HCEC 1CT (cell line): ENCODE measurements around the gene UMODL1.
"Not testable (repeated sequence)": the region's sequence is repeated elsewhere in the genome, so short reads cannot be mapped to it uniquely, and the experiment has no call there.

Source experiments
- DNase-seq: peaks from one replicate; pipeline ENCODE4 v3.0.0-alpha.2; 2017

The UMODL1 gene

GRCh38 chr21:42171091-42172053, 100.3 kb downstream of the UMODL1 start:
- no peak for DNase-seq

DNA sequence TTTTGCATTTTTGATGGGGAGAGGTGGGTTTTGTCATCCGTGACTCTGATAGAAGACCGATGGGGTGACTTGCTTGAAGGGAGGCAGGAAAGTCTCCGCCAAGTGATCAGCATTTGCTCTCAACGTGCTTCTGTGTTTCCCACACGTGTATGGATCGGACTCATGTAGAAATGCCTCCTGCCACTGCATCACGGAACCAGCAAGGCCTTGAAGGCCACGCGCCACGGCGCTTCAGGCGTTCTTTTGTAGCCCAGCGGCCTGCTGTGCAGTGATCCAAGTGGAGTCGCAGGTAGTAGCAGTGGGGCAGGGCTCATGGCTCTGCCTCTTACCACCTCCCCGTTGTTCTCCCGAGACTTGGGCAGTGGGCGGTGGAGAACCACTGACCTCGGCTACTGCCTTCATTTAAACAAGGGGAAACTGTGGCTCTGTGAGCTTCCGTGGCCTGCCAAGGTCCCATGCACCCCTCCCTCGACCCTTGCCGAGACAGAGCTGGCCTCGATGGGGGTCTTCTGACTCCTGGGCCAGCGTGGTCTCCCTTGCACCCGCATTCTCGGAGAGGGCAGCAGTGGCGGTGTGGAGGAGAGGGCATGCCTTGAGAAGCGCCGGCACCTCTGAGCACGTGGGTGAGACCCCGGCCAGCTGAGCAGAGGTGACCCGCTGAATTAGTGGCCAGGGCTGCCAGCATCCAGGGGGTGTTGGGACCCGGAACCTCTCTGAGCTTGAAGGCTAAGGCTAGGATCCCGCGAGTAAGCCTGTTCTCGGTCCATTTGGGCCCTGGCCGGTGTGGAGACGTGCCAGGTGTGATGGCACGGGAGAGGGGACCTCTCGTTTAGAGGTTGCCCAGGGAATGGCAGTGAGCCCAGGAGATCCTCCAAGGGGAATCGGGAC, 101.7 kb downstream of the UMODL1 start:
- DNase-seq: no peak

DNA sequence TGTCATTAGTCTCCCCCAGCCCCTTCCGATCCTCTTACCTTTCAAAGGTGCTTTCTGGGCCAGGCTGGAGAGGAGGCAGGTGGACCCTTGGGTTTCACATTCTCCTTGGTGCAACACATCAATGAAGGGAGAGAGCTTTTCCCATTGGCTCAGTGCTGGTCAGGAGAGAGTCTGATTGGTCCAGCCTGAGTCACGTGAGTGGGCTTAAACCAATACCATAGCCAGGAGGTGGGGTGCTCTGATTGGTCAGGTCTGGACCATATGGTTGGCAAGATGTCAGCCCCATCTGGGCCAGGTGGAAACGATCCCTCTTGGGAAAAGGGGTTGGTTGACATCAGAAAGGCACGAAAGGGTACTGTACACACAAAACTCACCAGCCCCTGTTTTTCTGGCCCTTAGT, 103.1 kb downstream of the UMODL1 start:
- DNase-seq: no peak

- DNase-seq: no peak
Observed at GRCh38 chr21:42175110-42175710, 104.1 kb downstream of the UMODL1 start.

DNA sequence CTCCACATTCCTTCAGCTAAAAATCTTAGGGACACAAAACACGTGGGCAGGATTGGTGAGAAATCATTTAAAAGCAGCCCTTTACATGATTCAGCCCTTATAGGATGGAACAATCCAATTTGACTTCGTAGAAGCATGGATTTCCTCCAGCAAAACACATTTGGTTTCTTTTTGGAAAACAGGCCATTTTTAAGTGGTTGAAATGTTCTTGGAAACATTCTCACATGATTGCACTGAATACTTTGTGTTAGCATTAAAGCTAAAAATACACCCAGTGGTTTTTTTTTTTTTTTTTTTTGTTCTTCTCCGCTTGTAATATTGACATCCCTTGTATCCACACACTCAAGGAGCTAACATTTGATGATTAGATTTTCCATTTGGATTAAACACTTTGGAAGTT, 105.7 kb downstream of the UMODL1 start:
- no peak for DNase-seq

GRCh38 chr21:42179316-42179715, 108.2 kb downstream of the UMODL1 start:
- DNase-seq: no peak

DNA sequence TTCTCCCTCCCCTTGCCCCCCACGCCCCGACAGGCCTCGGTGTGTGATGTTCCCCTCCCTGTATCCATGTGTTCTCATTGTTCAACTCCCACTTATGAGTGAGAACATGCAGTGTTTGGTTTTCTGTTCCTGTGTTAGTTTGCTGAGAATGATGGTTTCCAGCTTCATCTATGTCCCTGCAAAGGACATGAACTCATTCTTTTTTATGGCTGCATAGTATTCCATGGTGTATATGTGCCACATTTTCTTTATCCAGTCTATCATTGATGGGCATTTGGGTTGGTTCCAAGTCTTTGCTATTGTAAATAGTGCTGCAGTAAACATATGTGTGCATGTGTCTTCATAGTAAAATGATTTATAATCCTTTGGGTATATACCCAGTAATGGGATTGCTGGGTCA, 108.9 kb downstream of the UMODL1 start:
- not testable (repeated sequence) for DNase-seq

DNA sequence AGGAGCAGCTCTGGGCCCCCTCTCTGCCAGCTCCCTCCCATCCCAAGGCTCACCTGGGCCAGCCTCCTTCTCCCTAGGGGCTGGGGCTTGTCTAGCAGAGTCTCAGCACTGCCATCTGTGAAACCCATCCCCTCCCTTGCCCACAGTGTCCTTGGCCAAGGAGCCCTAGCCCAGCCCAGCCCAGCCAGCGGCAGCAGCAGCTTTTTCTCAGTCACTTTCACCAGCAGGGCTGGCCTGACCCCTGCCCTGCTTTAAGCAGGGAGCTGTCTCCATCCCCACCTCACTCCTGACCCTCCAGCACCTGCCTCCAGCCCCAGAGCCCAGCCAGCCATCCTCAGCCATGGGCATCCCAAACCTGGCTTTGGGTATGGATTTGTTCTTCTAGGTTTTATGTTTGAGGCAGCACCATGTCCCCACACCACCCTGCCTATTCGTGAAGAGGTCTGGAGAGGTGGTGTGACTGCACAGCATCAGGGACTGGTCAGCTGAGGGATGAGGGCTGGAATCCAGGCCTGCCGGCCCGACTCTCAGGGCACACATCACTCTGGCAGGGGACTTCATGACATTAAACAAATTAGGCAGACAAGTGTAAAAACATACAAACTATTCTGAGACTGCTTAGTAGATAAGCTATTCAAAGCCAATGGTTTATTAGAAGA, 111.7 kb downstream of the UMODL1 start:
- DNase-seq: no peak

DNA sequence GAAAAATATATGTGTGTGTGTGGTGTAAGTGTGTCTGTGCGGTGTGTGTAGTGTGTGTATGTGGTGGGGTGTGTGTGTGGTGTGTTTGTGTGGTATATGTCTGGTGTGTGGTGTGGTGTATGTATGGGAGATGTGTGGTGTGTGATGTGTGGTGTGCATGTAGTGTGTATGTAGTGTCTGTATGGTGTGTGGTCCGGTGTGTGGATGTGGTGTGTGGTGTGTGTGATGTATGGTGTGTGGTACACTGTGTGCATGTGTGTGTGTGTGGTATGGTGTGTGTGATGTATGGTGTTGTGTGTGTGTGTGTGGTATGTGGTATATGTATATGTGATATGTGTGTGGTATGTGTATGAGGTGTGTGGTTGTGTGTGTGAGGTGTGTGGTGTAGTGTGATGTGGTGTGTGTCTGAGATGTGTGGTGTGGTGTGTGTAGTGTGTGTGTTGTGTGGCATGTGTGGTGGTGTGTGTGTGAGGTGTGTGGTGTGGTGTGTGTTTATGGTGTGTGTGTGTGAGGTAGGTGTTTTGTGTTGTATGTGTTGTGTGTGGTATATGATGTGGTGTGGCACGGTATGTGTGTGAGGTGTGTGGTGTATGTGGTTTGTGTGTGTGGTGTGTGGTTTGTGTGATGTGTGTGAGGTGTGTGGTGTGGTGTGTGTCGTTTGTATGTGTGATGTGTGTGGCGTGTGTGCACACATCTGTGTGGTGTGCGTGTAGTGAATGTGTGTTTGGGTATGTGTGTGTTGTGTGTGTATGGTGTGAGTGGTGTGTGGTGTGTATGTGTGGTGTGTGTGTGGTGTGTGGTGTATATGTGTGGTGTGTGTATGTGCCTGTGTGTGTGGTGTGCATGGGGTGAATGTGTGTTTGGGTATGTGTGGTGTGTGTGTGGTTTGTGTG, 112.5 kb downstream of the UMODL1 start:
- DNase-seq: no peak

DNA sequence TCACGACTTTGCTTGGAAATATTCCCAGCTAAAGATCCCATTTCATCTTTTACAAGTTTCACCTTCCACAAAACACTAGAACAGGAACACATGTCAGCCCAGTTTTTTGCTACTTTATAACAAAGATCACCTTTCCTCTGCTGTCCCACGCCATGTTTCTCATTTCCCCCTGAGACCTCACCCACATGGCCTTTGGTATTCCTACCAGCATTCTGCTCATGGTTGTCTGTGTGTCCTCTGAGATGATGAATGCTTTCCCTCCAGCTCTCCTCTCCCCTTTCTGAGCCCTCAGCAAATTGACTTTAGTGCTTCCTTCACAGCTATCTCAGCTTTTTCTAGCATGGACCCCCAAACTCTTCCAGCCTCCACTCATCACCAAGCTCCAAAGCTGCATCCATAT, 115.5 kb downstream of the UMODL1 start:
- no peak for DNase-seq

DNA sequence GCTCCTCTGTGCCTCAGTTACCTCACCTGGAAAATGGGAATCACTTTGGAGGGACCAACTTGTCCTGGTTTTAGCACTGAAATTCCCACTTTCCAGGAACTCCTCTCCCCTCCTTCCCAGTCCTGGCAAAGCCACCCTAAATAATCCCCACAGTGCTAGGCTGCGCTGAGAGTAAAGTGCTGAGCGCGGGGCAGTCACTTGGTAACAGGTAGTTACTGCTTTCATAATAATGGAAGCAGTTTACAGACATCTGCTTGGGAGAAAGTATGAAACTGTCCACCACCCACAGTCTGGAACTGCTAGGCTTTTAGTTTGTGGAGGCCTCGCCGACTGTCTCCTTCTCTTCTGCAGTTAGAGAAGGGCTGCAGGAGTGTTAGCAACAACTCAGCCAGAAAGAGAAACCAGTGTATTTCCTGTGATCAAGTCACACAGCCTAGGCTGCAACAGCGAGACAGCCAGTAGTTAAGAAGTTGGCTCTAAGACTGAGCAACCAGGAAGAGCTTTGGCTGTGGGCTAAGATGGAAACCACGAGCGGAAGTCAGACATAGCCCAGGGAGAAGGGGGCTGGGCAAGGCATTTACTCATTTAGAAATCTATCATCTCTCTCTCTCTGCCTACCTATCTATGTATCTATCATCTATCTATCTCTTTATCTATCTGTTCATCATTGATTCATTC, 117.0 kb downstream of the UMODL1 start:
- no peak for DNase-seq

DNA sequence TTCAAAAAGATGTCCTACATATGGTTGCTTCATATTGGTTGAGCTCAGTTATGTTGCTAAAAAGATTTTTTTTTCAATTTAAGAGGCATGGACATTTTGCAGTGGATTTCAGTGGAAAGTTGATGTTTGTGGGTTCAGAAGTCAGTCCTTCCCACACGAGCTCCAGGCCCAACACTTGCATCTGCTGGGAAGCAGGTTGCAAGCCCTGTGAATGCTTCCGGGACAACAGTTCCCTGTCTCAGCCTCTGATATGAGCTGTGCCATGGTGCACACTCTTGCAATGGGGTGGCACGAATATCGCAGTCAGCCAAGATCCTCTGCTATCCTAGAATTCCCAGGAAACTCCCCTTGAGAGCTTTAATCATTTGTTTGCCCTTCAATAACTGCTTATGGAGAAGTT, 117.5 kb downstream of the UMODL1 start:
- DNase-seq: no peak

- DNase-seq: no peak
Observed at GRCh38 chr21:42189431-42189830, 118.3 kb downstream of the UMODL1 start.

DNA sequence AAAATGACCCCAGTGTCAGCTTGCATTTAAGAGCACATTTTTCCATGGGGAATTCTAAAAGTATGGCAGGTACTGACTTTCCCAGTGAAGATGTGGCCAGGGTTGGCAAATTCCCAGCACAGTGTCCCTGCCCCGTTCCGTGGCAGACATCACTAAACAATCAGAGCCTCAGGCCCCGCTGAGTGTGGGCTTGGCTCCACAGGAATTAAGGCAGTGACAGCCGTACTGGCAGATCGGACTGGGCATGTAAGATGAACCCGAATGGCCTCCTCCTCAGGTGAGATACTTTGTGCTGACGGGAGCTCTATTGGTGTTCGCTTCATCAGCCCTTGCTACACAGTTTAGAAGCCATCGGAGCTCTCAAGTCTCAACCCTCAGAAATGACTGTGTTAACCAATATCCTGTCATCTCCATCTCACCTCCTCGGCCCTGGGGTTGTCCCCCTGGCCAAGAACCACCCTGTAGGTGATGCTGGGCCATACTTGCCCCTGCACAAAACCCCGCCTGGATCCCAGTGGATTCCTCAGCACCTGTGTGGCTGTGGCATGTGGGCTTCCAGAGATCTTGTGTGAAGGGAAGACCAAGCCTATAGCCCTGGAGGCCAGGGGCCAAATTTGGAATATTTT, 118.9 kb downstream of the UMODL1 start:
- no peak for DNase-seq

DNA sequence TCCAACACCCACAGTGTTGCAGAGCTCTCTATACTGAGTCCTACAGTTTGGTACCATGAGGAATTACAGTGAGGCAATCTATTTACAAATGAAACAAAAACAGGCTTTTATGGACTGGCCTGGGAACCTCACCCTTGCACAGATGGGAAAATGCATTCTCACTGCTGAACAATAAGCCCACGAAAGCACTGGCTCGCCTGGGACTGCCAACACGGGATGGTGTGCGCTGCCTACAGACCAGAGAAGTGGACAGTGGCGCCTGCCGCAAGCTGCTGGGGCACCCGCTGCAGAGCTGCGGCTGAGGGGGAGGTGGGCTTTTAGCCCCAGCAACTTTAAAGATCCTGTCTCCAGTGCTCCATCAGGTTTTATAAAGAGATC, 119.4 kb downstream of the UMODL1 start:
- DNase-seq: no peak

DNA sequence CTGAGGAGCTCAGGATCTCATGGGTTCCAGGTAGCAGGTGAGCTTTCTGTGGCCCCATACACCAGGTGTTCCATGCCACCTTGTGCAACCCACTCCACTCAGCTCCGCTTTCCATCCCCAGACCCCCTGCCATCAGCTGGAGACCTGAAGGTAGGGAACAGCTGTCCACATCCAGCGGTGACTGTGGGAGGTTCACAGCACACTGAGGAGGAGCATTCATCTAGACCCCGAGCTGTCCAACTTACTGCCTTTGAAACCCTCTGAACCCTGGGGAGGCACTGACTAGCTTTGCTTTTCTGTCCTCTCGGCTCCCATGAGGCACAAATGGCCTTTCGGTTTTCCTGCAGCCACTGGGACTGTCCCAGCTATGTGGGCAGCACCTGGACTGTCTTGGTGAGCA, 119.9 kb downstream of the UMODL1 start:
- DNase-seq: no peak

DNA sequence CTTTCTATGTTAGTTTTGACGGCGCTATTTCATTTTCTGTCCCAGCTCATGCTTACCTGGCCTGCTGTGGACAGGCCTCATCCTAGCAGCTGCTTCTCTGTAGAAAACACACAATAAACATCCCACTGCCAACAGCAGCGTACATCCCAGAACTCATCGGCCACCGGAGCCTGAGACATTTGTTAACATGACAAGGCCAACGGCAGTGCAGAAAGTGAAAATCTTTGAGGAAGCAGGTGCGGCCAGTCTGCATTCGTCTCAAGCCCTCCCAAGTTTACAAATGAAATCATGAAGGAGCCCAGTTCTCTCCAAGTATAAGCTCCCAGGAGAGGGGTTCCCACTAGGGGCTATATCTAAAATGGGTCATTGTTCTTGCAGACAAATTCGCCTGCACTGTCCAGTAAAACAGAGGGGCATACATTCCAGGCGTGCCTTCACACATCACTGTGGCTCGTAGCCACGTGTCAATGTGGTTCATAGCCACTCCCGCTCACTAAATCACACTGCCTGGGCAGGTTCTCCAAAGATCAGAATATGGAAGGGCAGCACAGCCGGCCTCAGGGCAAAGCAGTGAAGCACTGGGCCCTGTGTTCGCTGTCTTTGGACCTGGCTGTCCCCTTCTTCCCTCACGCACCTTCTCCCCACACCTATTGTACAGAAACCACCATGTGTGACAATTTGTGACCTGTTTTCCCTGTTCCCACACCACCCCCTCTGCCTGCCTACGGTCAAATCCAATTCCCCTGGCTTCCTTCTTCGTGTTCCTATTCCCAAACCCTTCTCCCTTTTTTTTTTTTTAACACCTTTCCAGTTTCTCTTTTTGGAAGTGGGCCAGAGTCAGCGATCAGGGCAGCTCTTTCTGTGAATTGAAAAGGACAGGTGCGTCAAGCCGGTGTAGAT, 120.8 kb downstream of the UMODL1 start:
- no peak for DNase-seq
